ENCODE results near the gene INAFM2.

- TF ChIP-seq POLR2A (IDR thresholded peaks at IDR 0.05; ENCODE audit: low read length) (no peak), GATA1 (IDR thresholded peaks at IDR 0.05; ENCODE audit: low read depth, low read length) (no peak)
Observed at GRCh38 chr15:40335938-40336743, 12.6 kb downstream of the INAFM2 start.
